GM12878 (cell line): ENCODE measurements around the gene EHD4. TPM values are rescaled to one million over a fixed set of nuclear protein-coding genes. Genes with fewer than 3 reads are reported as not detected.

Source experiments
- ATAC-seq: fragments of 200-7000 bp; cut with Tn5 transposase; 3 replicates; pipeline ENCODE4 v1.9.1; 2020; ENCODE audit warnings: mild to moderate bottlenecking, moderate library complexity
- BruUV-seq: library from RNA; stranded (reverse); fragments of 400-500 nt; replicated peaks from 2 replicates; lab custom pipeline; 2021; lab: Mats Ljungman, UMichigan
- CTCF ChIA-PET: fragments of 300-600 bp; sonication (Branson Sonifier 250); formaldehyde crosslinking; extraction: SDS; loops from one replicate; lab custom pipeline; 2021; ENCODE audit warnings: inconsistent platforms; lab: Yijun Ruan, JAX
- POLR2A ChIA-PET: fragments of 350-600 bp; formaldehyde crosslinking; extraction: SDS; loops from one replicate; lab custom pipeline; 2021; ENCODE audit warnings: inconsistent platforms; lab: Charles Lee
- RAD21 ChIA-PET: fragments of 300-600 bp; sonication (Branson Sonifier 250); formaldehyde crosslinking; loops from one replicate; lab custom pipeline; 2023; ENCODE audit warnings: antibody characterized with exemption; ENCODE audit not compliant: unreplicated experiment; lab: Charles Lee
- SMC1A ChIA-PET: fragments of 300-600 bp; sonication (Branson Sonifier 250); formaldehyde crosslinking; loops from one replicate; lab custom pipeline; 2023; ENCODE audit not compliant: unreplicated experiment, uncharacterized antibody; lab: Charles Lee
- DNase-seq: peaks from one replicate; pipeline ENCODE4 v3.0.0-alpha.2; 2011; ENCODE audit warnings: low read depth, low spot score
- FAIRE-seq: peaks from 3 replicates; lab custom pipeline; 2011; peaks lifted over from hg19 to GRCh38; lab: Jason Lieb, UNC
- H2AFZ ChIP-seq: 2 replicates; pipeline ENCODE4 v1.6.0; 2011; ENCODE audit warnings: low read depth, low read length, control low read depth; ENCODE audit not compliant: control insufficient read depth
- H3K27ac ChIP-seq: 2 replicates; pipeline ENCODE4 v1.5.1; 2011; ENCODE audit warnings: control low read depth; ENCODE audit not compliant: control insufficient read depth, insufficient read depth
- H3K27me3 ChIP-seq, 2 experiments: replicated peaks in 1 of 2; 2 replicates each; pipeline versions ENCODE4 v1.6.0 to v1.6.1; 2011; ENCODE audit warnings: low read length in 1 of 2; ENCODE audit not compliant: control insufficient read depth in 2 of 2, insufficient read depth in 2 of 2
- H3K36me3 ChIP-seq, 2 experiments: 2 replicates each; pipeline ENCODE4 v1.5.1; 2011; ENCODE audit warnings: low read length in 1 of 2; ENCODE audit not compliant: control insufficient read depth in 2 of 2, insufficient read depth in 2 of 2
- H3K4me1 ChIP-seq: 2 replicates; pipeline ENCODE4 v1.6.1; 2011; ENCODE audit warnings: mild to moderate bottlenecking, low read length, moderate library complexity, mixed read lengths; ENCODE audit not compliant: control insufficient read depth, insufficient read depth
- H3K4me2 ChIP-seq: 2 replicates; pipeline ENCODE4 v1.6.0; 2011; ENCODE audit warnings: control low read depth; ENCODE audit not compliant: control insufficient read depth, insufficient read depth
- H3K4me3 ChIP-seq: fragments of 200-600 bp; sonication (generic); 2 replicates; pipeline ENCODE4 v1.5.1; 2016
- H3K79me2 ChIP-seq: 2 replicates; pipeline ENCODE4 v1.6.0; 2011; ENCODE audit warnings: low read length; ENCODE audit not compliant: control insufficient read depth, insufficient read depth
- H3K9ac ChIP-seq: 2 replicates; pipeline ENCODE4 v1.8.0; 2011; ENCODE audit warnings: low read length, control low read depth, mixed read lengths; ENCODE audit not compliant: control insufficient read depth, insufficient read depth
- H3K9me3 ChIP-seq: replicated peaks from 3 replicates; pipeline ENCODE4 v1.5.1; 2011; ENCODE audit warnings: mild to moderate bottlenecking, low read length; ENCODE audit not compliant: control insufficient read depth, insufficient read depth
- H4K20me1 ChIP-seq: 2 replicates; pipeline ENCODE4 v1.6.0; 2011; ENCODE audit not compliant: control insufficient read depth, insufficient read depth
- BCL11A ChIP-seq: IDR thresholded peaks from 2 replicates; pipeline ENCODE4 v1.6.1; 2011; ENCODE audit warnings: low read depth, low read length
- BRCA1 ChIP-seq: IDR thresholded peaks from 2 replicates; pipeline ENCODE4 v1.6.1; 2011; ENCODE audit warnings: low read depth, low read length, improper control_type of control experiment
- CREB1 ChIP-seq: IDR thresholded peaks from 2 replicates; pipeline ENCODE4 v1.6.1; 2012; ENCODE audit warnings: low read depth, mild to moderate bottlenecking, inconsistent platforms
- CUX1 ChIP-seq: IDR thresholded peaks from 2 replicates; pipeline ENCODE4 v1.6.1; 2012; ENCODE audit warnings: improper control_type of control experiment, low read depth, low read length; ENCODE audit not compliant: insufficient replicate concordance
- HCFC1 ChIP-seq: fragments of 150-350 bp; IDR thresholded peaks from 2 replicates; pipeline ENCODE4 v1.6.1; 2014; ENCODE audit warnings: low read length
- IKZF1 ChIP-seq: fragments of 450-650 bp; conservative IDR thresholded peaks from 2 replicates; pipeline ENCODE4 v1.6.1; 2017; ENCODE audit warnings: antibody characterized with exemption, mild to moderate bottlenecking
- KLF5 ChIP-seq: fragments of 450-650 bp; IDR thresholded peaks from 2 replicates; pipeline ENCODE4 v1.6.1; 2014; ENCODE audit warnings: mild to moderate bottlenecking; ENCODE audit not compliant: partially characterized antibody
- LARP7 ChIP-seq: fragments of 450-650 bp; IDR thresholded peaks from 2 replicates; pipeline ENCODE4 v1.6.1; 2017; ENCODE audit warnings: mild to moderate bottlenecking
- SIX5 ChIP-seq: IDR thresholded peaks from 2 replicates; pipeline ENCODE4 v1.6.1; 2011; ENCODE audit warnings: mild to moderate bottlenecking, low read depth, low read length, moderate library complexity; ENCODE audit not compliant: severe bottlenecking
- ZBTB33 ChIP-seq: fragments of 450-650 bp; IDR thresholded peaks from 2 replicates; pipeline ENCODE4 v1.6.1; 2017; ENCODE audit warnings: mild to moderate bottlenecking
- ZNF217 ChIP-seq: fragments of 450-650 bp; IDR thresholded peaks from 2 replicates; pipeline ENCODE4 v1.6.1; 2017; ENCODE audit warnings: antibody characterized with exemption, mild to moderate bottlenecking
- ZNF24 ChIP-seq: fragments of 450-650 bp; IDR thresholded peaks from 2 replicates; pipeline ENCODE4 v1.6.1; 2017; ENCODE audit warnings: antibody characterized with exemption, mild to moderate bottlenecking
- ZNF687 ChIP-seq: fragments of 450-650 bp; IDR thresholded peaks from 2 replicates; pipeline ENCODE4 v1.6.1; 2017; ENCODE audit warnings: mild to moderate bottlenecking, moderate library complexity
- WGBS: methylation state at CpG from one replicate; pipeline ENCODE4 v1.1.6; 2016; ENCODE audit warnings: low lambda C conversion rate; ENCODE audit not compliant: insufficient replicate concordance, insufficient coverage; ENCODE audit errors: missing lambda C conversion rate; 5-methylcytosine and 5-hydroxymethylcytosine counted together
- in situ Hi-C: fragments of 300-500 bp; cut with MboI; formaldehyde crosslinking; loops from 9 replicates; pipeline ENCODE4 v1.14.3; 2018; ENCODE audit warnings: mixed read lengths
- intact Hi-C: fragments of 100-400 bp; cut with micrococcal nuclease; formaldehyde crosslinking; loops from one replicate; pipeline ENCODE4 v1.14.2; 2022; ENCODE audit not compliant: unreplicated experiment
- polyA plus RNA-seq, 11 experiments: library from polyadenylated mRNA; depleted of rRNA in 4 of 11; unstranded in 6 of 11; stranded (reverse) in 5 of 11; fragments of >200 nt; fragmentation: Nextera tagmentation in 4 of 11; fragmentation: Illumina TruSeq in 1 of 11; extraction: Ambion mirVana in 4 of 11; extraction: Trizol in 1 of 11; gene quantifications; 1 replicate in 1 of 11; 2 replicates in 10 of 11; pipeline versions ENCODE4 v1.2.1 to v1.2.3, GENCODE V29; 2011 to 2016; ENCODE audit warnings: inconsistent platforms in 2 of 11, missing spikeins in 2 of 11, low read depth in 1 of 11
- total RNA-seq, 4 experiments: library from RNA; depleted of rRNA in 3 of 4; stranded (reverse); fragments of >200 nt in 3 of 4; fragmentation: Illumina TruSeq in 1 of 4; extraction: Trizol in 1 of 4; gene quantifications; 2 replicates each; pipeline versions ENCODE4 v1.2.1 to v1.2.3, GENCODE V29; 2013 to 2021

The EHD4 gene
- total and polyA plus RNA-seq, 10 of the 15 experiments (the other 5 are each of a cell fraction or from before 2014, with no cell fraction given): 4.2 to 62.9 (median 44.7) TPM

GRCh38 chr15:42001236-42001635 is 28.9 kb upstream of the EHD4 start:
- Histone ChIP-seq H3K9me3 (no peaks in the 10 kb centered on the region), H3K27me3 (no peaks in the 10 kb centered on the region), H4K20me1 (no peaks in the 10 kb centered on the region)
- ChIA-PET SMC1A (interaction anchor here (0.7 to 1.2 kb wide), 4 partner anchors 11 to 53 kb away, joined by 3 to 4 read pairs (median 3); no protein-coding TSS in a partner anchor), RAD21 (no interaction called here), CTCF (interaction anchor here (1.1 to 5.6 kb wide), 3 partner anchors 11 to 59 kb away, joined by 3 to 26 read pairs (median 11); no protein-coding TSS in a partner anchor), POLR2A (interaction anchor here (0.6 to 1.6 kb wide), 3 partner anchors 11 to 67 kb away, joined by 3 read pairs; no protein-coding TSS in a partner anchor)
- intact Hi-C loops: no loop called here
- no peak for TF ChIP-seq ZNF24
- no peak for TF ChIP-seq BCL11A
- TF ChIP-seq ZBTB33: no peak
- no peak for TF ChIP-seq KLF5
- no peak for TF ChIP-seq SIX5
- TF ChIP-seq CREB1: no peak
- TF ChIP-seq BRCA1: no peak
- no peak for TF ChIP-seq HCFC1
- no peak for TF ChIP-seq CUX1
- no peak for TF ChIP-seq IKZF1
- TF ChIP-seq ZNF217: no peak
- TF ChIP-seq ZNF687: no peak
- TF ChIP-seq LARP7: no peak
- TF ChIP-seq, all 136 proteins: peak for 0
- no peak for DNase-seq
- Histone ChIP-seq H3K27ac (no peak overlapping the region), H2AFZ (no peak overlapping the region), H3K4me1 (no peaks in the 10 kb centered on the region), H3K36me3 (no peaks in the 10 kb centered on the region), H3K79me2 (no peaks in the 10 kb centered on the region), H3K4me2 (no peak overlapping the region), H3K9ac (no peak overlapping the region), H3K4me3 (no peak overlapping the region)
- no peak for ATAC-seq
- FAIRE-seq: no peak
- BruUV-seq: no TSS peak
- WGBS: 21% methylated on average over 4 of the region's 4 CpGs
- in situ Hi-C loops: no loop called here
